ENCODE data around the gene ZBTB47. TPM values are rescaled to one million over a fixed set of nuclear protein-coding genes. Genes with fewer than 3 reads are reported as not detected.

Gene ZBTB47
- polyA plus RNA-seq, 1 donor from 2014 or later = 4.8 TPM

GRCh38 chr3:42706721-42707619, 53.5 kb downstream of the ZBTB47 start:
- H3K27me3 ChIP-seq (ENCODE audit: insufficient read depth, low read depth, low read length) = no peaks in the 10 kb centered on the region
- no peaks in the 10 kb centered on the region for H3K36me3 ChIP-seq (ENCODE audit: insufficient read depth, low read length)
- no peaks in the 10 kb centered on the region for H3K79me2 ChIP-seq (replicated peaks; ENCODE audit: insufficient read depth, low read length)
- H3K4me3 ChIP-seq (ENCODE audit: low read length) = no peak overlapping the region
- no peak overlapping the region for H3K4me2 ChIP-seq (ENCODE audit: low read length)
- no peak overlapping the region for H2AFZ ChIP-seq (ENCODE audit: low read depth, low read length)
- H3K9me2 ChIP-seq (ENCODE audit: insufficient read depth, low read length) = no peaks in the 10 kb centered on the region
- TF ChIP-seq SMC3 (conservative IDR thresholded peaks at IDR 0.05; ENCODE audit: poor library complexity) (no peak), EZH2 (IDR thresholded peaks at IDR 0.05; ENCODE audit: borderline replicate concordance, insufficient read depth, low read length, poor library complexity, severe bottlenecking) (no peak)
- no peak overlapping the region for H3K27ac ChIP-seq (ENCODE audit: low read length)
- no peak overlapping the region for H3K9ac ChIP-seq (ENCODE audit: low read length)
- no peaks in the 10 kb centered on the region for H3K9me3 ChIP-seq (ENCODE audit: low read length)
- H4K20me1 ChIP-seq (ENCODE audit: insufficient read depth) = no peaks in the 10 kb centered on the region
- no peaks in the 10 kb centered on the region for H3F3A ChIP-seq (ENCODE audit: insufficient read depth, low read length, poor library complexity, severe bottlenecking)

DNA sequence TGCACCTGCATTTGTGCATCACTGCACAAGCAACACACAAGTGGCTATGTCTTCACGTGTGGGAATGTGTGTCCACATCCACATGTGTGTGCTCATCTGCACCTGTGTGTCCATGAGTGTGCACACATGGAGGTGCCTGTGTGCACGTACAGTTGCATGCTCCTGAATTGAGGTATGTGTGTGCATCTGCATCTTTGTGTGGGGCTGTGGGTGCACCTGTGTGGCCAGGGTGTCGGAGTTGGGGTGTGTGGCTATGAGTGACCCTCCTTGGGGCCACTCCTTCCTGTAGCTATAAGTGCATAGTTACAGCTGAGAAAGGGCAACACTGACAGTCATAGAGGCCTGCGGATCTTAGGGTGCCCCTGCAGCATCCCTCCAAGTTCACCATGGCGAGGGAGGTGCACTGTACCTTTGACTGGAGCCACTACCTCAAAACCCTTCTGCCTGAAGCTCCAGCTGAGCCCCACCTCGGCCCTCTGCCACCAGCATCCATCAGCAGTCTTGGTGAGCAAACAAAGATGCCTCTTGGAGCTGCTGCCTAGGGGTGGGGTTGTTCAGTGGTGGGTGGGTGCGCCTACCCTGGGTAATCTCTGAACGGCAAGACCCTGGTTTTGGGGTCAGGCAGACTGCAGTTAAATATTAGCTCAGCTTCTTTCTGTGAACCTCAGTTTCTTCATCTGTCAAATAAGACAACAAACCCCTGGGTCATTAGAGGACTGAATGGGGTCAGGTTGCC, 54.3 kb downstream of the ZBTB47 start:
- no peak overlapping the region for H3K4me3 ChIP-seq (ENCODE audit: low read length)
- no peak overlapping the region for H2AFZ ChIP-seq (ENCODE audit: low read depth, low read length)
- no peaks in the 10 kb centered on the region for H3K27me3 ChIP-seq (ENCODE audit: insufficient read depth, low read depth, low read length)
- H4K20me1 ChIP-seq (ENCODE audit: insufficient read depth) = no peaks in the 10 kb centered on the region
- H3K9ac ChIP-seq (ENCODE audit: low read length) = no peak overlapping the region
- no peaks in the 10 kb centered on the region for H3K9me3 ChIP-seq (ENCODE audit: low read length)
- H3K79me2 ChIP-seq (replicated peaks; ENCODE audit: insufficient read depth, low read length) = no peaks in the 10 kb centered on the region
- H3K4me2 ChIP-seq (ENCODE audit: low read length) = no peak overlapping the region
- H3K36me3 ChIP-seq (ENCODE audit: insufficient read depth, low read length) = no peaks in the 10 kb centered on the region
- no peak for TF ChIP-seq MXI1 (conservative IDR thresholded peaks at IDR 0.05; ENCODE audit: poor library complexity, severe bottlenecking)
- no peak overlapping the region for H3K27ac ChIP-seq (ENCODE audit: low read length)
- H3F3A ChIP-seq (ENCODE audit: insufficient read depth, low read length, poor library complexity, severe bottlenecking) = no peaks in the 10 kb centered on the region
- no peaks in the 10 kb centered on the region for H3K9me2 ChIP-seq (ENCODE audit: insufficient read depth, low read length)

DNA sequence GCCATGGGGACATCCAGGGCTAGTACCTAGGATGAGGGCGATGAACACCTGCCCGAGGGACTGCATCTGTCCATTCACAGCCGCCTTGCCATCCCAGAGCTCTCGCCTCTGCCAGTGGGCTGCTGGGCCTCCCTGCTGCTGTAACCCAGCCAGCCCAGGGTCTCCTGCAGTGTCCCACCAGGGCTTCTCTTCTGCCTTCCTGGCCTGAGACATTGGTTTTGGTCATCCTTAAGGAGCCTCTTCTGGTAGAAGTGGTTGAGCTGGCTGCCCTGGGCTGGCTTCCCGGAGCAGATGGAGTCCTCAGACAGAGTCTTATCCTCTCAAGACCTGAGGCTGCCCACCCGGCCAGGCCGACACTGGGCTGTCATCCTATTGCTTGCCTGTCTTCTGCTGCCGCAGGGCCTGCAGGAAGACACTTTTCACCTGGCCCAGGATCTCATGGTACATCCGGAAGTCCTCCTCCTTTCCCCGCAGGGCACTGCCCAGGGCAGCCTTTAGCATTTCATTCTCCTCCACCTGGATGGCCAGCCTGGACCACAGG, 55.2 kb downstream of the ZBTB47 start:
- Histone ChIP-seq H3K9me2 (ENCODE audit: insufficient read depth, low read length) (no peaks in the 10 kb centered on the region), H3K36me3 (ENCODE audit: insufficient read depth, low read length) (no peaks in the 10 kb centered on the region), H4K20me1 (ENCODE audit: insufficient read depth) (no peaks in the 10 kb centered on the region), H3K4me3 (ENCODE audit: low read length) (no peak overlapping the region), H3K27me3 (ENCODE audit: insufficient read depth, low read depth, low read length) (no peaks in the 10 kb centered on the region), H3K9me3 (ENCODE audit: low read length) (no peaks in the 10 kb centered on the region), H3K4me2 (ENCODE audit: low read length) (no peak overlapping the region), H3F3A (ENCODE audit: insufficient read depth, low read length, poor library complexity, severe bottlenecking) (no peaks in the 10 kb centered on the region), H2AFZ (ENCODE audit: low read depth, low read length) (no peak overlapping the region), H3K9ac (ENCODE audit: low read length) (no peak overlapping the region), H3K27ac (ENCODE audit: low read length) (no peak overlapping the region), H3K79me2 (replicated peaks; ENCODE audit: insufficient read depth, low read length) (no peaks in the 10 kb centered on the region)
- TF ChIP-seq CTCF (IDR thresholded peaks at IDR 0.05; ENCODE audit: poor library complexity, severe bottlenecking) = no peak
